GM12878 (cell line): Measurements from ENCODE around the gene MAP3K1. TPM values are rescaled to one million over a fixed set of nuclear protein-coding genes. Genes with fewer than 3 reads are reported as not detected.

Experiments used
- REST ChIP-seq: IDR thresholded peaks from 2 replicates; pipeline ENCODE4 v1.6.1; 2012; ENCODE audit warnings: mild to moderate bottlenecking, low read depth, low read length
- ZNF687 ChIP-seq: fragments of 450-650 bp; IDR thresholded peaks from 2 replicates; pipeline ENCODE4 v1.6.1; 2017; ENCODE audit warnings: mild to moderate bottlenecking, moderate library complexity
- polyA plus RNA-seq, 11 experiments: library from polyadenylated mRNA; depleted of rRNA in 4 of 11; unstranded in 6 of 11; stranded (reverse) in 5 of 11; fragments of >200 nt; fragmentation: Nextera tagmentation in 4 of 11; fragmentation: Illumina TruSeq in 1 of 11; extraction: Ambion mirVana in 4 of 11; extraction: Trizol in 1 of 11; gene quantifications; 1 replicate in 1 of 11; 2 replicates in 10 of 11; pipeline versions ENCODE4 v1.2.1 to v1.2.3, GENCODE V29; 2011 to 2016; ENCODE audit warnings: inconsistent platforms in 2 of 11, missing spikeins in 2 of 11, low read depth in 1 of 11
- total RNA-seq, 4 experiments: library from RNA; depleted of rRNA in 3 of 4; stranded (reverse); fragments of >200 nt in 3 of 4; fragmentation: Illumina TruSeq in 1 of 4; extraction: Trizol in 1 of 4; gene quantifications; 2 replicates each; pipeline versions ENCODE4 v1.2.1 to v1.2.3, GENCODE V29; 2013 to 2021
- TF ChIP-seq, protein P1 (sequence below): fragments of 450-650 bp; IDR thresholded peaks from 2 replicates; pipeline ENCODE4 v1.6.1; 2017; ENCODE audit warnings: antibody characterized with exemption, mild to moderate bottlenecking, moderate library complexity

The MAP3K1 gene
- total and polyA plus RNA-seq, 10 of the 15 experiments (the other 5 are each of a cell fraction or from before 2014, with no cell fraction given) = 7.5 to 24.6 (median 12.6) TPM

DNA sequence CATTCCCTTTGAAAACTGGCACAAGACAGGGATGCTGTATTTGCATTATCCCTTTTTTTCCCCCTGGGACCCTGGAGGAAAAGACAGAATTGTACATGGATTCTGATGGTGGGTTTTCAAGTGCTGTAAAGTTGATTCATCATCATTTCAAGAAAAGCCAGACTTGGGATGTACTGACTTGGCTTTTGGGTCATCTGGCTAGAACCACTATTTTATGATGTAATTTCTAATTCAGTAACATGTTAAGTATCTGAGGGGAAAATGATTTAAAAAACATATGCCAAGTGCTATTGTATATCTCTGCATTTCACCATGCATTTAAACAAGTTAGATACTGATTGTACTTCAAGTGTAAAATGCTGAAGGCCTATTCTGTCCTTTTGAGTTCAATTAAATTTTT, 15.2 kb upstream of the MAP3K1 start (continued):
- no peak for TF ChIP-seq ZNF687
- no peak for TF ChIP-seq REST
- TF ChIP-seq, protein P1, sequence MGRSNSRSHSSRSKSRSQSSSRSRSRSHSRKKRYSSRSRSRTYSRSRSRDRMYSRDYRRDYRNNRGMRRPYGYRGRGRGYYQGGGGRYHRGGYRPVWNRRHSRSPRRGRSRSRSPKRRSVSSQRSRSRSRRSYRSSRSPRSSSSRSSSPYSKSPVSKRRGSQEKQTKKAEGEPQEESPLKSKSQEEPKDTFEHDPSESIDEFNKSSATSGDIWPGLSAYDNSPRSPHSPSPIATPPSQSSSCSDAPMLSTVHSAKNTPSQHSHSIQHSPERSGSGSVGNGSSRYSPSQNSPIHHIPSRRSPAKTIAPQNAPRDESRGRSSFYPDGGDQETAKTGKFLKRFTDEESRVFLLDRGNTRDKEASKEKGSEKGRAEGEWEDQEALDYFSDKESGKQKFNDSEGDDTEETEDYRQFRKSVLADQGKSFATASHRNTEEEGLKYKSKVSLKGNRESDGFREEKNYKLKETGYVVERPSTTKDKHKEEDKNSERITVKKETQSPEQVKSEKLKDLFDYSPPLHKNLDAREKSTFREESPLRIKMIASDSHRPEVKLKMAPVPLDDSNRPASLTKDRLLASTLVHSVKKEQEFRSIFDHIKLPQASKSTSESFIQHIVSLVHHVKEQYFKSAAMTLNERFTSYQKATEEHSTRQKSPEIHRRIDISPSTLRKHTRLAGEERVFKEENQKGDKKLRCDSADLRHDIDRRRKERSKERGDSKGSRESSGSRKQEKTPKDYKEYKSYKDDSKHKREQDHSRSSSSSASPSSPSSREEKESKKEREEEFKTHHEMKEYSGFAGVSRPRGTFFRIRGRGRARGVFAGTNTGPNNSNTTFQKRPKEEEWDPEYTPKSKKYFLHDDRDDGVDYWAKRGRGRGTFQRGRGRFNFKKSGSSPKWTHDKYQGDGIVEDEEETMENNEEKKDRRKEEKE = no peak
